ENCODE results near the gene SRPX2. TPM values are rescaled to one million over a fixed set of nuclear protein-coding genes. Genes with fewer than 3 reads are reported as not detected.

The SRPX2 gene
- polyA plus RNA-seq, 1 donor (not counting 4 experiments of a cell fraction or from before 2014, with no cell fraction given), result 4.0 TPM

DNA sequence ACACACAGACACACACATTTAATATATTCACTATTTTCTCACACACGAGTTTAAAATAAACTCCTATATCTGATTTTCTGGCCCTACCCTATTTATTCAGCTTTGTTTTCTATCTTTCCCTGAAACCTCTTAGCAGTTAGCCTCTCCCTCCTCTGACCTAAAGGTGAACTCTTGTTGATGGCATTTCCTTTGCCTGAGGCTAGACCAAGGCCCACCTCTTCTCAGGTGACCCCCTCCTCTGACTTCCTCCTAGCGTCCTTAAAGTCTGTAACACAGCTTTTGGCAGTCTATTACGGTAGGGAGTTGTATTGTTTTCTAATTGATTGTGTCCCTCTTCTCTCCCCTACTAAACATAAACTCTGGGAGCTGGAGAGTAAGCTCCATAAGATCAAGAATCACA is 1.7 kb upstream of the SRPX2 start:
- dilution Hi-C loops (cut with MboI; ENCODE audit: extremely low pct_ligation_motif_present, low sequenced_read_pairs), result no loop called here
- no peaks in the 10 kb centered on the region for H3K36me3 ChIP-seq (ENCODE audit: control insufficient read depth in 2 of 2, extremely low read depth in 1 of 2, insufficient read depth in 2 of 2, low read length in 2 of 2)
- H3K9me1 ChIP-seq (ENCODE audit: control insufficient read depth, extremely low read depth, insufficient read depth, low read length), result no peaks in the 10 kb centered on the region
- DNase-seq (ENCODE audit: low read depth, low spot score), result no peak
- no peak overlapping the region for H2AFZ ChIP-seq (ENCODE audit: control insufficient read depth, low read length)
- no peaks in the 10 kb centered on the region for H3K9me3 ChIP-seq (ENCODE audit: control insufficient read depth, low read depth, low read length)
- H3K27me3 ChIP-seq (ENCODE audit: control insufficient read depth, extremely low read depth, insufficient read depth, low read length), result no peaks in the 10 kb centered on the region
- no peak overlapping the region for H3K4me2 ChIP-seq (ENCODE audit: control insufficient read depth, extremely low read depth, insufficient read depth, low read depth, low read length)
- TF ChIP-seq EZH2 (IDR thresholded peaks at IDR 0.05; ENCODE audit: low read length), result no peak
- TF ChIP-seq, protein P1, sequence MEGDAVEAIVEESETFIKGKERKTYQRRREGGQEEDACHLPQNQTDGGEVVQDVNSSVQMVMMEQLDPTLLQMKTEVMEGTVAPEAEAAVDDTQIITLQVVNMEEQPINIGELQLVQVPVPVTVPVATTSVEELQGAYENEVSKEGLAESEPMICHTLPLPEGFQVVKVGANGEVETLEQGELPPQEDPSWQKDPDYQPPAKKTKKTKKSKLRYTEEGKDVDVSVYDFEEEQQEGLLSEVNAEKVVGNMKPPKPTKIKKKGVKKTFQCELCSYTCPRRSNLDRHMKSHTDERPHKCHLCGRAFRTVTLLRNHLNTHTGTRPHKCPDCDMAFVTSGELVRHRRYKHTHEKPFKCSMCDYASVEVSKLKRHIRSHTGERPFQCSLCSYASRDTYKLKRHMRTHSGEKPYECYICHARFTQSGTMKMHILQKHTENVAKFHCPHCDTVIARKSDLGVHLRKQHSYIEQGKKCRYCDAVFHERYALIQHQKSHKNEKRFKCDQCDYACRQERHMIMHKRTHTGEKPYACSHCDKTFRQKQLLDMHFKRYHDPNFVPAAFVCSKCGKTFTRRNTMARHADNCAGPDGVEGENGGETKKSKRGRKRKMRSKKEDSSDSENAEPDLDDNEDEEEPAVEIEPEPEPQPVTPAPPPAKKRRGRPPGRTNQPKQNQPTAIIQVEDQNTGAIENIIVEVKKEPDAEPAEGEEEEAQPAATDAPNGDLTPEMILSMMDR (optimal IDR thresholded peaks at IDR 0.05 in 1 of 3, IDR thresholded peaks at IDR 0.05 in 1 of 3, conservative IDR thresholded peaks at IDR 0.05 in 1 of 3; ENCODE audit: extremely low read depth in 1 of 3, insufficient read depth in 2 of 3, low read length in 3 of 3), result no peak
- no peak overlapping the region for H3K9ac ChIP-seq (ENCODE audit: control insufficient read depth, extremely low read depth, insufficient read depth, low read length)
- H4K20me1 ChIP-seq (ENCODE audit: control insufficient read depth, extremely low read depth, insufficient read depth, low read length), result no peaks in the 10 kb centered on the region
- peaks cover 15% of the 10 kb centered on the region for H3K4me1 ChIP-seq (ENCODE audit: control insufficient read depth, extremely low read depth, insufficient read depth, low read length)
- H3K79me2 ChIP-seq (ENCODE audit: control insufficient read depth, insufficient read depth, low read length), result no peaks in the 10 kb centered on the region
- no peak overlapping the region for H3K4me3 ChIP-seq (ENCODE audit: control insufficient read depth in 2 of 3, extremely low read depth in 1 of 3, insufficient read depth in 2 of 3, low read depth in 1 of 3, low read length in 3 of 3)
- H3K27ac ChIP-seq (ENCODE audit: control insufficient read depth, insufficient read depth, low read length), result no peak overlapping the region
- FAIRE-seq, result no peak

DNA sequence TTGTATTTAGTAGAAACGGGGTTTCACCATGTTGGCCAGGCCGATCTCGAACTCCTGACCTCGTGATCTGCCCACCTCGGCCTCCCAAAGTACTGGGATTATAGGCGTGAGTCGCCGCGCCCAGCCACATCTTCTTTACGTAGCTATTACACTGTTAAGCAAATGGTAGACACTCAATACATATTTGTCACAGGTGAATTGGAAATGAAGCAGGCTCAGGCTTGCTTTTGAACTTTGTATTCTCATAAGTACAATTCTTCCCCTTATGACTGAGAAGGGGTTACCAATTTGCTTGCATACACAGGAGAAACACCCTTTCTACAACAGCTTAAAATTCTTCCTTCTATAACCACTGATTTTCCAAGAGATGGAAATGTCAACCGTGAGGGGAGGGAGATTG is 787 bp upstream of the SRPX2 start:
- peaks cover 15% of the 10 kb centered on the region for H3K4me1 ChIP-seq (ENCODE audit: control insufficient read depth, extremely low read depth, insufficient read depth, low read length)
- H2AFZ ChIP-seq (ENCODE audit: control insufficient read depth, low read length), result no peak overlapping the region
- no peaks in the 10 kb centered on the region for H3K9me1 ChIP-seq (ENCODE audit: control insufficient read depth, extremely low read depth, insufficient read depth, low read length)
- H3K4me2 ChIP-seq (ENCODE audit: control insufficient read depth, extremely low read depth, insufficient read depth, low read depth, low read length), result peak overlapping the region; percentile 39
- peak overlapping the region; percentile 82 for H3K27ac ChIP-seq (ENCODE audit: control insufficient read depth, insufficient read depth, low read length)
- H3K27me3 ChIP-seq (ENCODE audit: control insufficient read depth, extremely low read depth, insufficient read depth, low read length), result no peaks in the 10 kb centered on the region
- dilution Hi-C loops (cut with MboI; ENCODE audit: extremely low pct_ligation_motif_present, low sequenced_read_pairs), result no loop called here
- H4K20me1 ChIP-seq (ENCODE audit: control insufficient read depth, extremely low read depth, insufficient read depth, low read length), result no peaks in the 10 kb centered on the region
- H3K9ac ChIP-seq (ENCODE audit: control insufficient read depth, extremely low read depth, insufficient read depth, low read length), result peak overlapping the region; percentile 38
- H3K9me3 ChIP-seq (ENCODE audit: control insufficient read depth, low read depth, low read length), result no peaks in the 10 kb centered on the region
- FAIRE-seq (no peak), DNase-seq (ENCODE audit: low read depth, low spot score) (peak; percentile 36)
- H3K79me2 ChIP-seq (ENCODE audit: control insufficient read depth, insufficient read depth, low read length), result no peaks in the 10 kb centered on the region
- no peaks in the 10 kb centered on the region for H3K36me3 ChIP-seq (ENCODE audit: control insufficient read depth in 2 of 2, extremely low read depth in 1 of 2, insufficient read depth in 2 of 2, low read length in 2 of 2)
- peak overlapping the region in 1 of 3 experiments; percentile 10 for H3K4me3 ChIP-seq (ENCODE audit: control insufficient read depth in 2 of 3, extremely low read depth in 1 of 3, insufficient read depth in 2 of 3, low read depth in 1 of 3, low read length in 3 of 3)
- TF ChIP-seq EZH2 (IDR thresholded peaks at IDR 0.05; ENCODE audit: low read length), result no peak

DNA sequence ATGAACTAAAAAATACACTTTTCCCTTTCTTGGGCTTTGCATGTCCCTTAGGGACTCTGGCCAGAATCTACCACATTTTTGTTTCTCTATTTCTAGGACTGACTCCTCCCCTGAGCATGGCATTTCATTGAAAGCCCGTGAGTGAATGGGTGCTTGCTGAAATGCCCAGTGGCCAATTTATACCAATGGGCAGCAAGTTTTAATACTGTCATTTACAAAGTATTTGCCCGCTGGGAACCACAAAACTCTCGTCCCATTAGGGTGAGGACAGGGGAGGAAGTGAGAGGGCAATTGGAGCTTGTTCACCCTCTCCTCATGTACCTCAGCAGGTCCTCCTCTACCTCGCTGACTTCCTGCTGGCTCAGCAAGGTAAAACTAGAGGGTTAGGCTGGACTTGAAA is 1.1 kb downstream of the SRPX2 start:
- Histone ChIP-seq H3K27me3 (ENCODE audit: control insufficient read depth, extremely low read depth, insufficient read depth, low read length) (no peaks in the 10 kb centered on the region), H3K9me1 (ENCODE audit: control insufficient read depth, extremely low read depth, insufficient read depth, low read length) (no peaks in the 10 kb centered on the region), H3K4me3 (ENCODE audit: control insufficient read depth in 2 of 3, extremely low read depth in 1 of 3, insufficient read depth in 2 of 3, low read depth in 1 of 3, low read length in 3 of 3) (no peak overlapping the region), H3K36me3 (ENCODE audit: control insufficient read depth in 2 of 2, extremely low read depth in 1 of 2, insufficient read depth in 2 of 2, low read length in 2 of 2) (no peaks in the 10 kb centered on the region), H3K9me3 (ENCODE audit: control insufficient read depth, low read depth, low read length) (no peaks in the 10 kb centered on the region), H3K4me1 (ENCODE audit: control insufficient read depth, extremely low read depth, insufficient read depth, low read length) (peaks cover 21% of the 10 kb centered on the region), H4K20me1 (ENCODE audit: control insufficient read depth, extremely low read depth, insufficient read depth, low read length) (no peaks in the 10 kb centered on the region), H3K79me2 (ENCODE audit: control insufficient read depth, insufficient read depth, low read length) (no peaks in the 10 kb centered on the region), H3K9ac (ENCODE audit: control insufficient read depth, extremely low read depth, insufficient read depth, low read length) (no peak overlapping the region), H3K27ac (ENCODE audit: control insufficient read depth, insufficient read depth, low read length) (no peak overlapping the region), H3K4me2 (ENCODE audit: control insufficient read depth, extremely low read depth, insufficient read depth, low read depth, low read length) (no peak overlapping the region), H2AFZ (ENCODE audit: control insufficient read depth, low read length) (no peak overlapping the region)
- no peak for DNase-seq (ENCODE audit: low read depth, low spot score)
- dilution Hi-C loops (cut with MboI; ENCODE audit: extremely low pct_ligation_motif_present, low sequenced_read_pairs), result no loop called here
- no peak for FAIRE-seq
- TF ChIP-seq, protein P1 (optimal IDR thresholded peaks at IDR 0.05 in 1 of 3, IDR thresholded peaks at IDR 0.05 in 1 of 3, conservative IDR thresholded peaks at IDR 0.05 in 1 of 3; ENCODE audit: extremely low read depth in 1 of 3, insufficient read depth in 2 of 3, low read length in 3 of 3), result no peak
- no peak for TF ChIP-seq EZH2 (IDR thresholded peaks at IDR 0.05; ENCODE audit: low read length)
